Gastroesophageal sphincter (tissue), 3 donors: Measurements from ENCODE around the gene THRB.

Source experiments
- CTCF ChIP-seq, 4 experiments: fragments of 200-600 bp in 2 of 4; fragments of 450-650 bp in 2 of 4; sonication (generic) in 1 of 4; IDR thresholded peaks; one replicate each; pipeline ENCODE4 v1.5.1; 2017 to 2019; ENCODE audit warnings: antibody characterized with exemption in 4 of 4, mild to moderate bottlenecking in 2 of 4, moderate library complexity in 2 of 4
- POLR2A ChIP-seq, 2 donors: fragments of 450-650 bp; IDR thresholded peaks; one replicate each; pipeline ENCODE4 v1.6.1; 2017; ENCODE audit warnings: antibody characterized with exemption in 2 of 2, mild to moderate bottlenecking in 2 of 2, moderate library complexity in 1 of 2
- POLR2AphosphoS5 ChIP-seq: sonication (generic); formaldehyde crosslinking; IDR thresholded peaks from one replicate; pipeline ENCODE4 v1.6.1; 2017; ENCODE audit warnings: antibody characterized with exemption

DNA sequence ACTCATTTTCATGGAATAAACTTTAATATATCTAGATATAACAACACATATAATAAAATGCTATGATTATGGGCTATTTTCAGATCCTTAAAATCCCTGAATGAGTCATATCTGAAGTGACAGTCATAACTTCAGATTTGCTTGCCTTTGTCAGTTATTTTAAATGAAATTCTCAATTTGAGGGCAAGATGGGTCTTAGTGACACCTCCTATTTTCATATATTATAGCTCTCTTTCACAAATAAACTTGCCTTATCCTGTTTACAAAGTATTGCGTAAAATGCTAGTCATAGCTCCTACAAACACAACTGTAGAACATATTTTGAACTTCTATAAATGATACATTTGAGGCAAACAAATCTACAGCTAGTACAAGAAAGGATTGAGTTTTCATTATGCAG, 6.2 kb upstream of the THRB start:
- TF ChIP-seq POLR2A (IDR thresholded peaks at IDR 0.05) (no peak), CTCF (IDR thresholded peaks at IDR 0.05) (no peak), POLR2AphosphoS5 (no peak)
